Vagina (tissue), 2 donors: ENCODE results near the gene CRTC3. TPM values are rescaled to one million over a fixed set of nuclear protein-coding genes. Genes with fewer than 3 reads are reported as not detected.
A peak's percentile ranks its signal among the peaks of the same experiment; 100 is the strongest.

Experiments used
- DNase-seq, 2 donors: peaks; one replicate each; pipeline ENCODE4 v3.0.0-alpha.2; 2017; ENCODE audit errors: extremely low spot score in 2 of 2
- H3K27ac ChIP-seq: fragments of 200-600 bp; sonication (generic); one replicate; pipeline ENCODE4 v1.5.1; 2019
- H3K27me3 ChIP-seq: fragments of 200-600 bp; sonication (generic); one replicate; pipeline ENCODE4 v1.5.1; 2019
- H3K36me3 ChIP-seq, 2 donors: fragments of 200-600 bp; sonication (generic); one replicate each; pipeline ENCODE4 v1.5.1; 2017 to 2019
- H3K4me1 ChIP-seq: fragments of 200-600 bp; sonication (generic); one replicate; pipeline ENCODE4 v1.5.1; 2019
- H3K4me3 ChIP-seq, 2 donors: fragments of 200-600 bp; sonication (generic); 1 replicate in 1 of 2; 2 replicates in 1 of 2; pipeline ENCODE4 v1.5.1; 2016 to 2019
- H3K9me3 ChIP-seq: fragments of 200-600 bp; sonication (generic); one replicate; pipeline ENCODE4 v1.5.1; 2019
- CTCF ChIP-seq, 3 experiments: fragments of 450-650 bp in 2 of 3; fragments of 200-600 bp in 1 of 3; sonication (generic) in 1 of 3; IDR thresholded peaks; one replicate each; pipeline ENCODE4 v1.5.1; 2017 to 2019; ENCODE audit warnings: antibody characterized with exemption in 3 of 3, mild to moderate bottlenecking in 2 of 3, moderate library complexity in 2 of 3
- POLR2A ChIP-seq, 2 donors: fragments of 450-650 bp; IDR thresholded peaks; one replicate each; pipeline ENCODE4 v1.6.1; 2017; ENCODE audit warnings: antibody characterized with exemption in 2 of 2, mild to moderate bottlenecking in 2 of 2, moderate library complexity in 2 of 2
- POLR2AphosphoS5 ChIP-seq, 2 donors: sonication (generic); formaldehyde crosslinking; IDR thresholded peaks; one replicate each; pipeline ENCODE4 v1.9.0; 2017; ENCODE audit warnings: antibody characterized with exemption in 2 of 2, mild to moderate bottlenecking in 2 of 2, low read depth in 1 of 2; ENCODE audit not compliant: insufficient read depth in 1 of 2
- intact Hi-C: fragments of 100-400 bp; cut with DNase I; formaldehyde crosslinking; loops from one replicate; pipeline ENCODE4 v1.15.1; 2023
- total RNA-seq: library from RNA; depleted of rRNA; stranded (reverse); fragments of >200 nt; gene quantifications from one replicate; pipeline ENCODE4 v1.2.3, GENCODE V29; 2016

CRTC3 gene
- total RNA-seq, 1 donor from 2014 or later = 43.5 TPM

DNA sequence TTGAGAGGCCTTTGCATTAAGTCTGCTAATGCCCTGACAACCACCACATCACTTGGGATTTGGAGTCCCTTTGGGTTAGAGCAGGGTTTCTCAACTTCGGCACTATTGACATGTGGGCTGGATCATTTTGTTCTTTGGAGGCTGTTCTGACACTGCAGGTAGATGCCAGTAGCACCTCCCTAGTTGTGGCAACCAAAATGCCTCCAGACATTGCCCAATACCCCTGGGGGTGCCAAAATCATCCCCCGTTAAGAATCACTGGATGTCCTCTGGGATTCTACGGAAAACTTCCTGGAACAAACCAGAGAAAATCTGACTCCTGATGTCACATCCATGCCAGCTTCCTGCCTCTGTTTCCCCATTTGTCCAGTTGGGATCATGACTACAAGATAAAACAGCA, 150.2 kb downstream of the CRTC3 start:
- Histone ChIP-seq H3K4me1 (peaks cover 13% of the 10 kb centered on the region), H3K9me3 (no peaks in the 10 kb centered on the region), H3K36me3 (no peaks in the 10 kb centered on the region), H3K27ac (peak overlapping the region; percentile 84), H3K27me3 (no peaks in the 10 kb centered on the region), H3K4me3 (no peak overlapping the region)
- intact Hi-C loops = no loop called here
- no peak for DNase-seq
- TF ChIP-seq POLR2AphosphoS5 (IDR thresholded peaks at IDR 0.05; ENCODE audit: insufficient read depth in 1 of 2, low read depth in 1 of 2) (no peak), POLR2A (IDR thresholded peaks at IDR 0.05) (no peak)

GRCh38 chr15:90680371-90680935, 150.7 kb downstream of the CRTC3 start:
- Histone ChIP-seq H3K27ac (peak overlapping the region; percentile 84), H3K27me3 (no peaks in the 10 kb centered on the region), H3K9me3 (no peaks in the 10 kb centered on the region), H3K4me3 (no peak overlapping the region), H3K36me3 (no peaks in the 10 kb centered on the region), H3K4me1 (peaks cover 13% of the 10 kb centered on the region)
- TF ChIP-seq POLR2AphosphoS5 (IDR thresholded peaks at IDR 0.05; ENCODE audit: insufficient read depth in 1 of 2, low read depth in 1 of 2) = peak; percentile 19 to 35
- no peak for TF ChIP-seq CTCF (IDR thresholded peaks at IDR 0.05)
- DNase-seq = no peak
- intact Hi-C loops = no loop called here

GRCh38 chr15:90681056-90681455, 151.3 kb downstream of the CRTC3 start:
- DNase-seq = no peak
- Histone ChIP-seq H3K9me3 (no peaks in the 10 kb centered on the region), H3K4me3 (no peak overlapping the region), H3K4me1 (peaks cover 13% of the 10 kb centered on the region), H3K27me3 (no peaks in the 10 kb centered on the region), H3K27ac (peak overlapping the region; percentile 84), H3K36me3 (no peaks in the 10 kb centered on the region)
- TF ChIP-seq POLR2A (IDR thresholded peaks at IDR 0.05) (no peak), CTCF (IDR thresholded peaks at IDR 0.05) (no peak), POLR2AphosphoS5 (IDR thresholded peaks at IDR 0.05; ENCODE audit: insufficient read depth in 1 of 2, low read depth in 1 of 2) (no peak)
- intact Hi-C loops = no loop called here

DNA sequence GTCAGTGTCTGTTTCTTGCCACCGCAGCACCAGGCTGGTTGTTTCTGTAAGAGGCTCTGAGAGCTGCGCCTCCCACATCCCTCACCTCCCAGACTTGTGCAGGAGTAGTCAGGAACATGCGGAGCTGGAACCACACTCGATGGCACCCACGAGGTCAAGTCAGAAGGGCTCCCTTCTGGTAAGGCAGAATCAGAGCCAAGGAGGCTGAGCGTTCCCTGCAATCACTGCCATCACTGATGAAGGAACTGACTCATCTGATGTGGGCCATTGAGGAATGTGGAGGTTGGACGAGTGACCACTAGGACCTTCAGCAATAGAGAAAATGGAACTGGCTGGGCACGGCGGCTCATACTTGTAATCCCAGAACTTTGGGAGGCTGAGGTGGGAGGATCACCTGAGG, 151.8 kb downstream of the CRTC3 start:
- H3K9me3 ChIP-seq = no peaks in the 10 kb centered on the region
- TF ChIP-seq POLR2A (IDR thresholded peaks at IDR 0.05) = no peak
- no peak for TF ChIP-seq POLR2AphosphoS5 (IDR thresholded peaks at IDR 0.05; ENCODE audit: insufficient read depth in 1 of 2, low read depth in 1 of 2)
- no peak for TF ChIP-seq CTCF (IDR thresholded peaks at IDR 0.05)
- DNase-seq = no peak
- intact Hi-C loops = no loop called here
- peaks cover 13% of the 10 kb centered on the region for H3K4me1 ChIP-seq
- no peaks in the 10 kb centered on the region for H3K36me3 ChIP-seq
- H3K27me3 ChIP-seq = no peaks in the 10 kb centered on the region
- H3K27ac ChIP-seq = peak overlapping the region; percentile 84
- no peak overlapping the region for H3K4me3 ChIP-seq

DNA sequence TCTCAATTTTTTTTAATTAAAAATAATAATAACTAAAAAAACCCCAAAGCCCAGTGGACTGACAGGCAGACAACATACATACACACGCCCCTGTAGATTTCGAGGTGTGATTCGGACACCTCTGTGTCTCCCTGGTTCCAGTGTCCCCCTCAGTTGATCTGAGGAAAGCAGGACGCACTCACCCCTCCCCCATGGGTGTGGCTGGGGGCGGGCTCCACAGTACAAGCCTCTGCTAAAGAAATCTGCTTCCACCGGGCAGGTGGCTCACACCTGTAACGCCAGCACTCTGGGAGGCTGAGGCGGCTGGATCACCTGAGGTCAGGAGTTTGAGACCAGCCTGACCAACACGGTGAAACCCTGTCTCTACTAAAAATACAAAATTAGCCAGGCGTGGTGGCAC, 153.6 kb downstream of the CRTC3 start:
- no peak for DNase-seq
- no peaks in the 10 kb centered on the region for H3K36me3 ChIP-seq
- peaks cover 13% of the 10 kb centered on the region for H3K4me1 ChIP-seq
- H3K4me3 ChIP-seq = no peak overlapping the region
- H3K27me3 ChIP-seq = no peaks in the 10 kb centered on the region
- no peaks in the 10 kb centered on the region for H3K9me3 ChIP-seq
- TF ChIP-seq POLR2A (IDR thresholded peaks at IDR 0.05) (no peak), POLR2AphosphoS5 (IDR thresholded peaks at IDR 0.05; ENCODE audit: insufficient read depth in 1 of 2, low read depth in 1 of 2) (no peak), CTCF (IDR thresholded peaks at IDR 0.05) (no peak)
- intact Hi-C loops = no loop called here
- H3K27ac ChIP-seq = no peak overlapping the region
